HUES64 (cell line): ENCODE measurements around the gene DGLUCY.

Experiments used
- H3K27ac ChIP-seq: 2 replicates; pipeline ENCODE4 v1.7.0; 2013; ENCODE audit warnings: low read depth, low read length, inconsistent platforms
- H3K27me3 ChIP-seq: 2 replicates; pipeline ENCODE4 v1.6.1; 2013; ENCODE audit warnings: mild to moderate bottlenecking, low read length; ENCODE audit not compliant: insufficient read depth
- H3K36me3 ChIP-seq: 2 replicates; pipeline ENCODE4 v1.6.1; 2013; ENCODE audit warnings: mild to moderate bottlenecking, low read length; ENCODE audit not compliant: insufficient read depth
- H3K4me1 ChIP-seq: 2 replicates; pipeline ENCODE4 v1.6.1; 2013; ENCODE audit warnings: mild to moderate bottlenecking, low read length, moderate library complexity; ENCODE audit not compliant: insufficient read depth
- H3K4me3 ChIP-seq: 2 replicates; pipeline ENCODE4 v1.5.1; 2013; ENCODE audit warnings: mild to moderate bottlenecking, low read length, moderate library complexity
- H3K9ac ChIP-seq: 2 replicates; pipeline ENCODE4 v1.6.1; 2013; ENCODE audit warnings: mild to moderate bottlenecking, low read depth, low read length
- H3K9me3 ChIP-seq: 2 replicates; pipeline ENCODE4 v1.6.1; 2013; ENCODE audit warnings: low read depth, low read length; ENCODE audit not compliant: insufficient read depth
- WGBS: fragments of 150-250, 120-280 bp; methylation state at CpG from one replicate; pipeline ENCODE4 v1.1.7; 2013; ENCODE audit warnings: missing lambda C conversion rate; 5-methylcytosine and 5-hydroxymethylcytosine counted together

Gene DGLUCY

GRCh38 chr14:91228112-91229004, 114.5 kb downstream of the DGLUCY start:
- Histone ChIP-seq H3K9me3 (peaks cover 8% of the 10 kb centered on the region; the same call in 1 of the 2 replicates), H3K27me3 (no peaks in the 10 kb centered on the region), H3K9ac (no peak overlapping the region), H3K4me3 (no peak overlapping the region), H3K4me1 (peaks cover 12% of the 10 kb centered on the region), H3K36me3 (no peaks in the 10 kb centered on the region), H3K27ac (peak overlapping the region; percentile 20; the same call in 1 of the 2 replicates)
- WGBS = 80% methylated on average over 14 of the region's 14 CpGs

- no peaks in the 10 kb centered on the region for H3K36me3 ChIP-seq
- WGBS = 89% methylated on average over 1 of the region's 1 CpG
- no peaks in the 10 kb centered on the region for H3K27me3 ChIP-seq
- no peak overlapping the region for H3K9ac ChIP-seq
- peaks cover 12% of the 10 kb centered on the region for H3K4me1 ChIP-seq
- no peak overlapping the region for H3K27ac ChIP-seq
- no peak overlapping the region for H3K4me3 ChIP-seq
- H3K9me3 ChIP-seq = peaks cover 8% of the 10 kb centered on the region; the same call in 1 of the 2 replicates
These were observed 115.1 kb downstream of the DGLUCY start for GRCh38 chr14:91229005-91229382.

DNA sequence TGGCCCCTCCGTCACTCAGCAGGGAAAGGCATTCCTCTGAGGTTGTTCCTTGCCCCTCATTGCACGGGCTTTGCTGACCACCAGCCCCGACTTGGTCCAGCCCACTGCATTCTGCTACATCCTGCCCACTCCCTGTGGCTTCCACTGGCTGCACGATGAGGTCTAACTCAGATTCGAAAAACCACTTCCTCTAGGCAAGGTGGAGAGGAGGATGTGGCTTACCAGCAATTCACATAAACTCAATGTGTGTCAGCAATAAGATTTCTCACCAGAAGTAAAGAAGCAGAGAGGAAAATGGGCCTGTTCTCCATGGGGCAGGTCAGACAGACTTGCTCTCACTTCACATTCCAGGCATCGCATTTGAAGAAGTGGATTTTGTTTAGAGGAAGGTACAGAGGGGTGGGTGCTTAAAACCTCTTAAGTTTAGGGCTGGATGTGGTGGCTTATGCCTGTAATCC, 115.9 kb downstream of the DGLUCY start:
- H3K36me3 ChIP-seq = no peaks in the 10 kb centered on the region
- 96% methylated on average over 6 of the region's 6 CpGs for WGBS
- no peak overlapping the region for H3K9ac ChIP-seq
- H3K4me3 ChIP-seq = no peak overlapping the region
- no peaks in the 10 kb centered on the region for H3K27me3 ChIP-seq
- H3K27ac ChIP-seq = no peak overlapping the region
- H3K9me3 ChIP-seq = peaks cover 8% of the 10 kb centered on the region; the same call in 1 of the 2 replicates
- peaks cover 12% of the 10 kb centered on the region for H3K4me1 ChIP-seq

DNA sequence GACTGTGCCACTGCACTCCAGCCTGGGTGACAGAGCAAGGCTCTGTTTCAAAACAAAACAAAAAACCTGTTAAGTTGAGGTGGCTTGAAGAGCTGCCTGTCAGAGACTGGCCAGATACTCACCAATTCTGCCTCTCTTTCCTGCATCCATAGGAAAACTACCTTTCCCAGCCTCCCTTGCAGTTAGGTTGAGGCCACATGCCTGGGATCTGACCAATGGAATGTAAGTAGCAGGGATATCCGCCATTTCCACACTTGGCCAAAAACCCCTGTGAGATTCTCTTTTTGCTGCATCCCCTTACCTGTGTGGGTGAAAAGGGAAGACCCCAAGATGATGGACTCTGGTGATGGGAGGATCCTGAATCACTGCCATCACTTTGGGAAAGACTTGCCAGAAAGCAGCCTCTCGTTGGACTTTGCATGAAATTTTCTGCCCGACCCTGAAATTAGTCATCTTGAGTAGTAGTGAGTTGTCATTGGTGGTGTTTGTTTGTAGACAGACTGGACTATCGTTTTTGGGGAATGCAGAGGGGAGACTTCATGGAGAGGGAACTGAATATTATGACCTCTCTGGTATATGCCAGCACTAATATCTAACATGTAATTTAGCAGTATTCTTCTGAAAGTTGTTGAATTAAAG, 116.6 kb downstream of the DGLUCY start:
- WGBS = 96% methylated on average over 4 of the region's 4 CpGs
- Histone ChIP-seq H3K27ac (no peak overlapping the region), H3K27me3 (no peaks in the 10 kb centered on the region), H3K4me3 (no peak overlapping the region), H3K9ac (no peak overlapping the region), H3K9me3 (peaks cover 8% of the 10 kb centered on the region; the same call in 1 of the 2 replicates), H3K4me1 (peaks cover 12% of the 10 kb centered on the region), H3K36me3 (no peaks in the 10 kb centered on the region)

GRCh38 chr14:91231446-91231845, 117.6 kb downstream of the DGLUCY start:
- H3K27me3 ChIP-seq = no peaks in the 10 kb centered on the region
- no peak overlapping the region for H3K27ac ChIP-seq
- over 99% methylated on average over 3 of the region's 3 CpGs for WGBS
- H3K4me3 ChIP-seq = no peak overlapping the region
- peaks cover 8% of the 10 kb centered on the region; the same call in 1 of the 2 replicates for H3K9me3 ChIP-seq
- H3K4me1 ChIP-seq = peaks cover 12% of the 10 kb centered on the region
- no peaks in the 10 kb centered on the region for H3K36me3 ChIP-seq
- H3K9ac ChIP-seq = no peak overlapping the region

GRCh38 chr14:91232052-91232451, 118.2 kb downstream of the DGLUCY start:
- 93% methylated on average over 2 of the region's 2 CpGs for WGBS

DNA sequence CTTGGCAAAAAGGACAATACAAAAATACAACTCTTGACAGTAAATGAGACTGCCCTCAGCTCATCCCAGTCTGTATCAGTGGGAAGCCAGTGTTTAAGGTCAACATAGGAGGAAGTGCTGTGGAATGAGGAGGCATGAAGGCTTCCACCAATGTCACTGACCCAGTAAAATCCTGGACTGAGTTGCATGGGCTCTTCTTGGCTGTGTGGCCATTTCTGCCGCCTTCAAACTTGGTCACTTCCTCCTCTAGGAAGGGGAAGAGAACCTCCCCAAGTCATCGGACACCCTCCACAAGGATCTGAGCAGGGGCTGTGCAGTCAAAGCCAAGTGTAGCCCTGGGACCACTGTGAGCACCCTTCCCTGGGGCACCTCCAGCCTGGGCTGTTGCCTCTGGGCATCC, 118.7 kb downstream of the DGLUCY start:
- H3K4me1 ChIP-seq = peaks cover 12% of the 10 kb centered on the region
- H3K4me3 ChIP-seq = no peak overlapping the region
- no peaks in the 10 kb centered on the region for H3K36me3 ChIP-seq
- no peak overlapping the region for H3K9ac ChIP-seq
- H3K27me3 ChIP-seq = no peaks in the 10 kb centered on the region
- WGBS = 85% methylated on average over 2 of the region's 2 CpGs
- no peak overlapping the region for H3K27ac ChIP-seq
- peaks cover 8% of the 10 kb centered on the region; the same call in 1 of the 2 replicates for H3K9me3 ChIP-seq

More at GRCh38 chr14:91232052-91232451, 118.2 kb downstream of the DGLUCY start:
- no peak overlapping the region for H3K9ac ChIP-seq
- H3K27me3 ChIP-seq = no peaks in the 10 kb centered on the region
- H3K4me1 ChIP-seq = peaks cover 12% of the 10 kb centered on the region
- H3K27ac ChIP-seq = no peak overlapping the region
- no peaks in the 10 kb centered on the region for H3K36me3 ChIP-seq
- peaks cover 8% of the 10 kb centered on the region; the same call in 1 of the 2 replicates for H3K9me3 ChIP-seq
- H3K4me3 ChIP-seq = no peak overlapping the region

- Histone ChIP-seq H3K36me3 (no peaks in the 10 kb centered on the region), H3K27me3 (no peaks in the 10 kb centered on the region), H3K4me3 (no peak overlapping the region), H3K9ac (no peak overlapping the region), H3K4me1 (no peaks in the 10 kb centered on the region), H3K27ac (no peak overlapping the region), H3K9me3 (peaks cover 8% of the 10 kb centered on the region; the same call in 1 of the 2 replicates)
- 94% methylated on average over 63 of the region's 63 CpGs for WGBS
These were observed 120.3 kb downstream of the DGLUCY start for GRCh38 chr14:91233936-91234790.

DNA sequence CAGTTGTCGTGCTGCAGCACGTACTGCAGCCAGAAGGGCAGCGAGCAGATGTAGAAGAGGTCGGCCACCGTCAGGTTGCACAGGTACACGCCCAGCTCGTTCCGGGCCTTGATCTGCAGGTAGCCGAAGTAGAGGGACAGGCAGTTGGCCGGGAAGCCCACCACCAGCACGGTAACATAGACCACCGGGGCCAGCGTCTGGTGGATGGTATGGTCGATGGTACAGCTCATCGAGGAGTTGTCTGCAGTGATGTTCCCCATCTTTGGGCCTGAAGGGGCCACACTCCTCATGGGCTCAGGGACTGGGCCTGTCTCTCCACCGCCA, 120.9 kb downstream of the DGLUCY start:
- 95% methylated on average over 16 of the region's 16 CpGs for WGBS
- Histone ChIP-seq H3K36me3 (no peaks in the 10 kb centered on the region), H3K9me3 (peaks cover 8% of the 10 kb centered on the region; the same call in 1 of the 2 replicates), H3K4me1 (no peaks in the 10 kb centered on the region), H3K27ac (no peak overlapping the region), H3K4me3 (no peak overlapping the region), H3K9ac (no peak overlapping the region), H3K27me3 (no peaks in the 10 kb centered on the region)

GRCh38 chr14:91235841-91236240, 122.0 kb downstream of the DGLUCY start:
- H3K9me3 ChIP-seq = peaks cover 5% of the 10 kb centered on the region; the same call in 1 of the 2 replicates
- no peak overlapping the region for H3K9ac ChIP-seq
- WGBS = 96% methylated on average over 7 of the region's 7 CpGs
- H3K36me3 ChIP-seq = no peaks in the 10 kb centered on the region
- no peaks in the 10 kb centered on the region for H3K27me3 ChIP-seq
- no peak overlapping the region for H3K4me3 ChIP-seq
- no peak overlapping the region for H3K27ac ChIP-seq
- no peaks in the 10 kb centered on the region for H3K4me1 ChIP-seq
